GM18867 (cell line): ENCODE measurements around the gene ITGA2B.
"Not testable (repeated sequence)": the region's sequence is repeated elsewhere in the genome, so short reads cannot be mapped to it uniquely, and the experiment has no call there.

ENCODE experiments used
- ATAC-seq: cut with Tn5 transposase; IDR thresholded peaks from one replicate; pipeline ENCODE4 v1.9.1; 2021; ENCODE audit warnings: mild to moderate bottlenecking, moderate library complexity; ENCODE audit not compliant: unreplicated experiment

The ITGA2B gene

DNA sequence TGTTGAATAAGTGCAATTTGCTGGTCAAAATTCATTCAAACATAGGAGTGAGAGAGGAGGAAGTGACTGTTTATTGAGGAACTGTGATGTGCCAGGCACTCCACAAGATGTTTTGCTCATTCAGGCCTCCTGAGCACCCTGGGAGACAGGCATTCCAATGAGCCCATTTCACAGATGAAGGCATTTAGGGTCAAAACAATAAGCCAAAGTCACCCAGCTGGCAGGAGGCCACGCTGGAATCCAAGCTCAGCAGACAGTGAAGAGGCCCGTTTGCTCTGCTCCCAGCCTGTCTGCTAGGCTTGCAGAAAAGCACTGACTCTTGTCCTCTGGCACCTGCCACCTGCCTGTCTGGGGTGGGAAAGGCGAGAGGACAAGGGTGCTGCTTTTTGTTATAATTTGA is 54.7 kb downstream of the ITGA2B start:
- no peak for ATAC-seq

DNA sequence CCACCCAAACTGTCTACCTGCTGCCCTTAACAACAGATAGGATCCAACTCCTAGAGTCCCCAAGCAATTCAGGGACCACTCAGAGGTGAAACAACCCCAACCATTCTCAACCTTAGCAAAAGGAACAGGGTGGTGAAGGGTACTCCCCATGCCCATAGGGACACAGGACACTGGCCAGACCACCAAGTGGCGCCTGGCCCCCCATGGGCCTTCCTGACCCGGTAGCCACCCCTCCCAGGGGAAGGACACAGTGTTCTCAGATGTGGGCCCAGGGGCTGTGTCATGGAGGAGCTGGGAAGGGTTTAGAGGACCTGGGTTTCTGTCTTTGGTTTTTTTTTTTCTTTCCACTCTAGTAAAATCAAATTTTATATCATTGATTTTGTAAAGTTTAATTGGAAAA is 55.1 kb downstream of the ITGA2B start:
- no peak for ATAC-seq

- ATAC-seq = no peak
Measured at GRCh38 chr17:44333371-44333770, 56.1 kb downstream of the ITGA2B start.

GRCh38 chr17:44331249-44331760 is 58.1 kb downstream of the ITGA2B start:
- no peak for ATAC-seq

- not testable (repeated sequence) for ATAC-seq
Measured at GRCh38 chr17:44330263-44330662, 59.2 kb downstream of the ITGA2B start.

GRCh38 chr17:44329516-44329915 is 59.9 kb downstream of the ITGA2B start:
- not testable (repeated sequence) for ATAC-seq

GRCh38 chr17:44327715-44328449 is 61.6 kb downstream of the ITGA2B start:
- ATAC-seq = no peak

DNA sequence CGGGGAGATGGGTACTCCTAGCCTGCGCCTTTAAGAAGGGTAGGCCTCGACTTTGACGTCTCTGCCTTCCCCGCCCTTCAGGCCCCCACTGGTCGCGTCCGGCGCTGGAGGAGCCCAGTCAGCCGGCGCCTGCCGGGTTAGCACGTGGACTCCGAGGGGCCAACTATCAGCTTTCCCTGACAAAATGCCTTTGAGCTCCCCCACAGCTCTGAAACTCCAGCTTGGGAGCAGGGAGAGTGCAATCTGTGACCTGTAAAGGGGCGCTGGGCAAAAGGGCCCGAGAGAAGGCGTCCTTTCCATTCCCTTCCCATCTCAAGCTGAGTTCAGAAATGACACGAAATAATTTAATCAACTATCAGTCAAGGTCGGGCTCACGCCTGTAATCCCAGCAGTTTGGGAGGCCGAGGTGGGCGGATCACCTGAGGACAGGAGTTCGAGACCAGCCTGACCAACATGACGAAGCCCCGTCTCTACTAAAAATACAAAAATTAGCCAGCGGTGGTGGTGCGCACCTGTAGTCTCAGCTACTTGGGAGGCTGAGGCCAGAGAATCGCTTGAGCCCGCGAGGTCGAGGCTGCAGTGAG is 62.5 kb downstream of the ITGA2B start:
- peak; percentile 53 for ATAC-seq

DNA sequence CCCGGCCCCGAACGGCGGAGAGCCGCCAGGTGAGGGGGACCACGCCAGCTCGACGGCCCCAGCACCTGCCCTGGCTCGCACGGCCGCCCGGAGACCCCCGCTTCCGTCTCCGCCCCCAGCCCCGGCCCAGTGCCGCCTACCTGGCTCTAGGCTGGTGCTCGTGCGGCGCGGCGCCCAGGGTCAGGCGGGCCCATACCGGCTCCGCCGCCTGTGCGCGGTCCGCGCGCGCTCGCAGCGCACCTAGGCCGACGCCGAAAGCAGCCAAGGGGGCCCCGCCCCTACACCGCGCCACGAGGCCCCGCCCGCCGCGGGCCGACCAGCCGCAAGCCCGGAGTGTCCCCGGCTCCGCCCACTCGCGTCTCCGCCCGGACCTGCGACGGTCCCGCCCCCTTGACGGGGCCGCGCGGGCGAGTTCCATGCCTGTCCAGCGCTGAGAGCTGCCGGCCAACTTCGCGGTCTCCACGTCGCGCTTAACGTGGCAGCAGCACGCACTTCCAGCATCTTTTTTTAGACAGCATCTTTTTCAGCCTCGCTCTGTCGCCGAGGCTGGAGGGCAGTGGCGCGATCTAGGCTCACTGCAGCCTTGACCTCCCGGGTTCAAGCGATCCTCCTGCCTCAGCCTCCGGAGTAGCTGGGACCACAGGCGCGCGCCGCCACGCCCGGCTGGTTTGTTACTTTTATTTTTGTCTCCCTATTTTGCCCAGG is 64.7 kb downstream of the ITGA2B start, which contains the start of gene SLC25A39:
SLC25A39 (minus strand) TSS at position 253 of the 705 bp plus-strand sequence. CDS start 1,261 bp downstream, outside the sequence.
- peak; percentile 71 for ATAC-seq

- no peak for ATAC-seq
Measured at GRCh38 chr17:44324092-44324570, 65.3 kb downstream of the ITGA2B start.

DNA sequence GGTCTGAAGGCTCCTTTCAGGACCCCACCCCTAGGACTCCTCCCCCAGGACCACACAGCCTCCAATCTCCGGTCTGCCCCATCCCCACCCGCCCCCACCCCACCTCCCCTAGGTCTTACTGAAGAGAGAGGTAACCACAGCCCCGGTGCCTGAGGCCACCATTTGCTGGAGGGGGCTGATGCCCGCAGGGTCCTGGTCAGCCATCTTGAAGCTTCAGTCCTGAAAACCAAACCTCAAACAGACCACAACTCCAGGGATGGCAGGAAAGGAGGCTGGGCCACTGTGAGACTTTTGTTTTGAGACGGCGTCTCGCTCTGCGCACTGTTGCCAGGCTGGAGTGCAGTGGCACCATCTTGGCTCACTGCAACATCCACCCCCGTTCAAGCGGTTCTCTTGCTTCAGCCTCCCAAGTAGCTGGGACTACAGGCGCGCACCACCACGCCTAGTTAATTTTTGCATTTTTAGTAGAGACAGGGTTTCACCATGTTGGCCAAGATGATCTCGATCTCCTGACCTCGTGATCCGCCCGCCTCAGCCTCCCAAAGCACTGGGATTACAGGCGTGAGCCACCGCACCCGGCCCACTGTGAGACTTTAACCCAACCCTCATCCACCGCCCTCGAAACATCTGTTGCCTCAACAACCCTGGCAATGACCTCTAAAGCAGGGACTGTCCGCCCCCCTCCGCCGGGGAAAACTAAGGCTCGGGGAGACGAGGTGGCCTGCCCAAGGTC is 65.9 kb downstream of the ITGA2B start:
- no peak for ATAC-seq

GRCh38 chr17:44322236-44322895 is 67.1 kb downstream of the ITGA2B start:
- no peak for ATAC-seq
